Pons (tissue), 1 donor: Measurements from ENCODE around the gene INPP5D.

Source experiments
- DNase-seq: peaks from one replicate; pipeline ENCODE4 v3.0.0-alpha.2; 2016; ENCODE audit warnings: low spot score

INPP5D gene

DNA sequence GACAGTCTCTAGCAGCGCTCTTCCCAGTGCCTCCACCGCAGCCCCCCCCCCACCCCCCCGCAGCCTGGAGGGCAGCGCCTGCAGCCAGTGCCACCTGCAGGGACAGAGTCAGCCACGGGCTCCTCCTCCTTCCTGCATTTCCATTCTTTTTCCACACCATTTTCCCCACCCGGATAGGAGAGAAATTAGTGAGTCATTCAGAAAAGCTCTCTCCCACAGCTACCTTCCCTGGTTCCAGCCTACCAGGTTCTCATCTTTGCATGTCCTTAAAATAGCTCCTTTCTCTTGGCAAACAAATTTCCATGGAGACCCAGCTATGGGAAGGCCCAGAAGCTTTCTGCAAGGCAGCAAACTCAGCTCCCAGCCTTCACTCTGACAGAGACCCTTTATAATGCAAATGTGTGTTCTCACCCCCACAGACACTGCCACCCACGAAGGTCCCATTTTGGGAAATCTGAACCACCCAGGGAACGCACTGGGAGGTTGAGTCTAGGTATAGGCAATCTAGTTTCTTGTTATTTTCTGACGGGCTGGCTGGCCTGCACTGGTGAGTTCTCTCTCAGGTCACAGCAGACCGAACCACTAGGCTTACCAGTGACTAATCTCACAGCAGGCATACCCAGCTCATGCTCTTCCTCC is 149.5 kb downstream of the INPP5D start:
- DNase-seq, result no peak

DNA sequence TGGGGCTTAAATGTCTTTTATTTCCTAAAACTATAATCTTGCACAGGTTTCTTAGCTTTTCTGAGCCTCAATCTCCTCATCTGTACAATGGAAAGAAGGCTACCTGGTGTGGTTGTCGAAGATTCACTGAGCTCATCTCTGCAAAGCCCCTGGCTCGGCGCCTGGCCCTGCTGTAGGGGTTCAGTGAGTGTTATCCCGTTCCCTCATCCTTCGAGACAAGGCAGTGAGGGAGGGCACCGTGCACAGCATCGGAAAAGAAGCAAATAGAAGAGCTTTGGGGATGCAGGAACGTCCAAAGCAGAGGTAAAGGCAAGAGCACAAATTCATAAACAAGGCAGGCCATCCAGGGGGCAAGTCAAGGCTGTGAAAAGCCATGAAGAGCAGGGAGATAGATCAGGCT is 150.1 kb downstream of the INPP5D start:
- no peak for DNase-seq

DNA sequence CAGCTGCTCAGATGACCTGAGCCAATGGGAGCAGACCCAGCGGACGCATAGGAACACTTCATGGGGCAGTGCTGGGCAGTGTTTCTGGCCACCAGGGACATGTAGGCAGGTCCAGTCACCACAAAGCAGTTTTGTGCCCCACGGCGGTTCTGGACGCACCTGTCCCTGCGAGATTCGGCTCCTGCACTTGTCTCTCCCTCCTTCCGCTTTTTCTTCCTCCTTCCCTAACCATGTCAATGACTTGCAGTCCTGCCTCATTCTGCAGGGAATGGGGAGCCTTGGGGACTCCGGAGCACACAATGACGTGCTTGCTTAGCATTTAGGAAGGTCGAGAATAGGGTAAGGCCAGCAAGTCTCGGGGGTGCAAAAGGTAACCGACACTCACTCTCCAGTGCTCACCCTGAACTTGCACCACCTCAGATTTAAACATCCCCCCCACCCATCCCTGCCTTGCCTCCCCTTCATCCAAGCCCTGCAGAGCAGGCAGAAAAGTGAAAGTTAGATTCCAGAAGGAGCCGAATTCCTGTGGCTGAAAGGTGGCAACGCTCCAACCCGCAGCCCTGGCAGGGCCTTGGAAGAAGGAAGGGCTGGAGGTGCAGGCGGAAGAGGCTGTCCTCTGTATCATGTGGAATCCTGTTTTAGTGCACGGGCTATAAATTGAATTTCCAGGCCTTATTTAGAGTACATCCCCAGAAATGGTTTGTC is 150.9 kb downstream of the INPP5D start:
- DNase-seq, result no peak

DNA sequence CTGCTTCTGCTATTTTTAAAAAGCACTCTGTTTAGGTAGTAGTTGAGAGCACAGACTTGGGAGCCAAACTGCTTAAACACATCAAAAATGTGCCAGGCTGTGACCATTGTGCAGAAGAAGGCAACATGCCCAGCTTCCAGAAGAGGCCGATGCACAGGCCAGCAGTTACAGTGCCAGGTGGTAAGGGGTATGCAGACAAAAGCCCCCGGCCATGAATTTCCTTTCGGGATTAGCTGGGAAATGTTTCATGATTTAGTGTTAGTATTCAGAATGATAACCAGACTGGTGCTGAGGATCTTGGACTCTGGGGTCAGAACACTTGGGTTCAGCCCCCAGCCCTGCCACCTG is 151.4 kb downstream of the INPP5D start:
- no peak for DNase-seq

DNA sequence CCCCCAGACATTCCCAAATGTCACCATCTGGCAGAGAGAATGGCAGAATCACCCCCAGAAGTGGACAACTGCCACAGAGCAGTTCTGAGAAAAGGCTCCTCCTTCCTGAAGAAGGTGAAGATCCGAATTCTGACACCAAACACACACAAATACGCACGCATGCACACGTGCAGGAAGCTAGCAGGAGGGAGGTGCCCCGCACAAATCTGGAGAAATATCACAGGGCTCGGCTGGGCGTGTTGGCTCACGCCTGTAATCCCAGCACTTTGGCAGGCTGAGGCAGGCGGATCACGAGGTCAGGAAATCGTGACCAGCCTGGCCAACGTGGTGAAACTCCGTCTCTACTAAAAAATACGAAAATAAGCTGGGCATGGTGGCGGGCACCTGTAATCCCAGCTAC is 152.9 kb downstream of the INPP5D start:
- DNase-seq, result no peak

DNA sequence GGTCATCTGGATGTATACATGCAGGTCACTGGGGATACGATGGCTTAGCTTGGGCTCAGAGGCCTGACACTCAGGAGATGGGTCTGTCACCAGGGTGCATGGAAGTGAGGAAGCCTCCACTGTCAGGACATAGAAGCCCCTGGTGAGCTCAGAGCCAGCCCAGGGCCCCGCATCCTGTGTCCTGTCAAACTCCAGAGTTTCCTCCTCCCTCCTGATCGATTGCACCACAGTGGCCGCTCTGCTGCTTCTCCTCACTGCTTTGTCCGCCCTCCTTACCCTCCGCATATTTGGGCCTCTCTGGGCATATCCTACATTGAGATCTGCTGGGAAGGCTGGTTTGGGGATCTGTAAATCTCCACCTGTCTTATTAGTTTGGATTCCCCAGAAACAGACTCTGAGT is 153.8 kb downstream of the INPP5D start:
- no peak for DNase-seq

DNA sequence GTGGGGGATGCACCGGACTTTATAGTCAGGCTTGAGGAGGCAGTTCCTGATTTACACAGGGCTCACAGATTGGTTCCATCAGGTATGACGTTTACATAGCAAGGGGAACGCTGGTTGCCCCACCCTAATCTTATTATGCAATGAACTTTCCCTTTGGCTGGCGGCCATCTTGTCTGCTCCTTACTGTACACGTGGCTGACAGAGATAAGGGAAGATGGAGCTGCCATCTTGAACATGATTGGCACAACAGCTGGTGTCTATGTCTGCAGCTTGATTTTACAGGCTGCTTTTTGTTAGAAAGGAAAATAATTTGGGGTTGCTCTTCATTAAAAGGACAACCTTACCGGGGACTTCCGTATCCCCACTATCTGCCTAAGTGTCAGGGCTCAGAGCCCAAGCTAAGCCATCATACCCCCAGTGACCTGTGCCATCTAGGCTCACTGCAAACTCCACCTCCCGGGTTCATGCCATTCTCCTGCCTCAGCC is 157.8 kb downstream of the INPP5D start:
- DNase-seq, result no peak

DNA sequence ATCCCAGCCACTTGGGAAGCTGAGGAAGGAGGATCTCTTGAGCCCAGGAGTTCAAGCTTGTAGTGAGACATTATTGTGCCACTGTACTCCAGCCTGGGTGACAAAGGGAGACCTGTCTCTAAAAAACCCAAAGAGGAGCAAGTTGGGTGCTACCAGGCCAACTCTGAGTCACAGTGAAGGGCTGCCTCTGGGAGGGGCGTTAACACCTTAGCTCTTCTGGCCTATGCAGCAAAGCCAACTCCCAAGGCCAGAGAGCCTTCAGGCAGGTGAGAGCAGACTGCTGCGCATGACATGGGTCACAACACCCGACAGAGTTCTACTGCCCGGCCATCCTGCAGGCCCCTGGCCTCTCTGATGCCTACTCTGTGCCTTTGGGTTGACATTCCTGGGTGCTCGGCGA is 158.7 kb downstream of the INPP5D start:
- no peak for DNase-seq

DNA sequence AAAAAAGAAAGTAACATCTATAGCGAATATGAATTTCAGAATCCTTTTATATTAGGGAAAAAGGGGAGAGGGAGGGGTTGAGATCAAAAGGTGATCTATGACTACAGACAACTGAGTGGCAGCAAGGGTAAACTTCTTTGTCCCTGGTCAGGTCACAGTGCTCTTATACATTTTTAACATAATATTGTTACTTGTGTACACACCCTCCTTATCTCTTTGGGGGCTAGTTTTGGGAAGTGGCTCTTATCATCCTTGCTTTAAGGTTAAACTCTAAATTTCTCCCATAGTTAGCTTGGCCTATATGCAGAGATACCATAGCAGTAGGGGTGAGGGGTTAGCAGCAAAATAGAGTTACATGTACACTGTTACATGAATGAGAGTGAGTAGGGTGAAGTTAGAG is 159.7 kb downstream of the INPP5D start:
- no peak for DNase-seq

DNA sequence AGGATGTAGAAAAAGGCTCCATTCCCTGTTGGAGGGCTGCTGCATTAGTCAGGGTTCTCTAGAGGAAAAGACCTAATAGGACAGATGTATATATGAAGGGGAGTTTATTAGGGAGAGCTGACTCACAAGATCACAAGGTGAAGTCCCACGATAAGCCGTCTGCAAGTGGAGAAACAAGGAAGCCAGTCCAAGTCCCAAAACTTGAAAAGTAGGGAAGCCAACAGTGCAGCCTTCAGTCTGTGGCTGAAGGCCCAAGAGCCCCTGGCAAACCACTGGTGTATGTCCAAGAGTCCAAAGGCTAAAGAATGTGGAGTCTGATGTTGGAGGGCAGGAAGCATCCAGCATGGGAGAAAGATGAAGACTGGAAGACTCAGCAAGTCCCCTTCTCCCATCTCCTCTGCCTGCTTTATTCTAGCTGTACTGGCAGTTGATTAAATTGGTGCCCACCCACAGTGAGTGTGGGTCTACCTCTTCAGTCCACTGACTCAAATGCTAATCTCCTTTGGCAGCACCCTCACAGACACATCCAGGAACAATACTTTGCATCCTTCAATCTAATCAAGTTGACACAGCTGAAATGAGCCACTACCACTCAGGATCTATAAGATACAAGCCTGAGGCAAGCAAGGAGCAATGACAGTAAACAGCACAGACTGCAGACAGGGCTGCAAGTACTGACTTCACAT is 161.4 kb downstream of the INPP5D start:
- DNase-seq, result no peak

DNA sequence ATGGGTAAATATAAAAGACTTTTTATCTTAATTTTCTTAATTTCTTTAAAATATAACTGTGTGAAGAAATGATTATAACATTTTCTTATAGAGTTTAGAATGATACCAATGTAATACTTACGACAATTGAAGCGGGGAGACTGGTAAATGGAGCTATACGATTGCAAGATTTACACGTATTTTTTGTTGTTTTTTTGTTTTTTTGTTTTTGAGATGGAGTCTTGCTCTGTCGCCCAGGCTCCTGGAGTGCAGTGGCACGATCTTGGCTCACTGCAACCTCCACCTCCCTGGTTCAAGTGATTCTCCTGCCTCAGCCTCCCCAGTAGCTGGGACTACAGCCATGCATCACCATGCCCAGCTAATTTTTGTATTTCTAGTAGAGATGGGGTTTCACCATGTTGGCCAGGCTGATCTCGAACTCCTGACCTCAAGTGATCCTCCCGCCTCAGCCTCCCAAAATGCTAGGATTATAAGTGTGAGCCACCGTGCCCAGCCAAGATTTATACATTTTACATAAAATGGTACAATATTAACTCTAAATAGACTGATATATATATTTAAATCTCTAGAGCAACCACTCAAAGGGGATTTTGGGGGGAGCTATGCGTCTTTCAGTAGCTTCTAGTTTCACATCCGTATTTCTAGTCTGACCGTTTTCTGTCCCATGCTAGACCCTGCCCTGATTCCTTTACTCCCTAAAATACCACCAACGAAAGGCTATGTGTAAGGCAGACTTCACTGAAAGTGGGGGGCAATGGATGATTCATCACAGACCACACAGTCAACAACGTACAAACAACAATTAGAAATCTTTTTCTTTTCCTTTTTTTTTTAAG is 163.1 kb downstream of the INPP5D start:
- no peak for DNase-seq

DNA sequence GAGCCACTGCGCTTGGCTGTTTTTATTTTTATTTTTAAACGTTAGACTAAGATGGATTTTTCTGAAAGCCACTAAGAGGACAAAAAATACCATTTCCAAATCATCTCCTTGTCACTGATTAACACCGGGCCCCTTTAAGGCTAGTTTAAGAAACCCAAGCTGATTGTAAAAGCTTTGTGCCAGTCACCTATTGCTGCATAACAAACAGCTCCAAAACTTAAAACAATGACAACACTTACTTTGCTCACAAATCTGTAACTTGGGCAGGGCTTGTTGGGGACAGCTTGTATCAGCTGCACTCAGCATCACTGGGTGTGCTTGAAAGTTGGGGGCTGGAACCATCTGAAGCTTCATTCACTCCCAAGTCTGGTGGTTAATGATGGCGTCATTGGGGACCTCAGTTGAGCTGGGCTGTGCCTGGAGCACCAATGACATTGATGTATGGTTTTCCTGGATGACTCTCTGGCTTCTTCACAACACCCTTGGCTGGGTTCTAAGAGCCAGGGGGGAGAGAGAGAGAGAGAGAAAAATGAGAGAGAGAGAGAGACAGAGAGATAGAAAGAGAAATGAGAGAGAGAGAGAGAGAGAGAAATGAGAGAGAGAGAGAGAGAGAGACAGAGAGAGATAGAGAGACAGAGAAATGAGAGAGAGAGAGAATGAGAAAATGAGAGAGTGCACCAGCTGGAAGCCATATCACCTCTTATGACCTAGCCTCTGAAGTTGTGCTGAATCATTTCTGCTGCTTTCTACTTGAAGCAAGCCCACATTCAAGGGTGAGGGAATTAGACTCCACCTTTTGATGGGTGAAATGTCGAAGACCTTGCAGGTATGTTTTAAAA is 165.3 kb downstream of the INPP5D start:
- DNase-seq, result no peak

DNA sequence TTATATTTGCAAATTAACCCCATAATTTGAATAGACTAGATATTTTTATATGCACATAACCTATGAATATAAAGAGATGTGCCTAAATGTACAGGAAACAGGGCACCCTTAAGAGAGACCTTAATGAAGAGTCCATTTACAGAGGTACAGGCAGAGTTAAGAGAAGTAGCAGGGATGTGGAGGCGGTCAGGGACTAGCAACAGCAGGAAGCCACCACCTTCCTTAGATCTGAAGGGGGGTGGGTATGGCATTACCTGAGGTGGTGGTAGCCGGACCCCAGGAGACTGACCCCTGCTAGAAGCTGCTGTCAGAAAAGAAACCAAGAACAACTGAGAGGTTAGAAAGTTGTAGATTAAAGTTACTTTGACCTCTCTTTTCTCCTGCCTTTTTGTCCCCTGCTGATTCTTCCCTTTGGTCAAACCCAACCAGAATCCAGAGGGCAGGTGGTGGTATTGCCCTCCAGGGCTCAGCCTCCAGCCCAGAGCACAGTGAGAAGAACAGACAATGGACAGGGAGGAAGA is 166.4 kb downstream of the INPP5D start:
- DNase-seq, result no peak

DNA sequence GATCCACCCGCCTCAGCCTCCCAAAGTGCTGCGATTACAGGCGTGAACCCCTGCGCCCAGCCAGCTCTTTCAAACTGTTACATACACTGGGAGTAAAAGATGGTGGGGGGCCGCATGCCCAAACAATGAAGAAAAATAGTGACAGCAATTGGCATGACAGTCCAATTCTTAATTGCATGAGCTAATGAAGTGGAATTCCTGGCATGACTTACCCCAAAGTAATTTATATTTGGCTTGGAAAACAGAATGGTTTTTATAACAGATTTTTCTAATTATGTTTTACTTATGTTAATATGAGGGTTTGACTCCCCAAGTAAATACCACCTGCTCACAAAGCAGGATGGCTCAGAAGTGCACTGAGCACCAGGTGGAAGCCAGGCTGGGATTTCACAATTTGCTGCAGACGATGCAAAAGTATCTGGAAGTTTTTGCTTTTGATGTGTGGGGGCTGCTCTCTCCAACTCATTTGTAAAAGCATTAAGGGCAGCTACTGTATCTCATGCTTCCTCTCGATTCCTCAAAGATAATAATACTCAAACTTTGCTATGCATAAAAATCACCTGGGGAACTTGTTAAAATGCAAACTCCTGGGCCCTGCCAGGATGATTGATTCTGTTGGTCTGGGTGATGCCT is 167.3 kb downstream of the INPP5D start:
- no peak for DNase-seq

DNA sequence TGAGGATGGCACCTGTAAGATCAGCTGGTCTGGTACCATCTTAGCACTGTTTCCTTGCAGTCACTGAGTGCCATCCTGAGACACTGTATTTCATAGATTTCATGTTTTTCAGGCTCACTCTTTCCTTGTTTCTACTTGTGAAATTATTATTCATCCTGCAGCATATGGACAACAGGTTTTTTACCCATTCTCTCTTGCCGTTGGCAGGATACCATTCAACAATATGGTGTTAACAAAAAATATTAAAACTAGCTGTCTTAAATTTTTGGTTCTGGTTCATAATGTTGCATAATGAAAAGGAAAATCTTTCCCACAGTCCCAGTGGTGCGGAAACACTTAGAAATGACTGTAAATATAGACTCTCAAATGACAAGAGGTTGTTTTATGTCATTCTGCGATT is 168.2 kb downstream of the INPP5D start:
- no peak for DNase-seq

DNA sequence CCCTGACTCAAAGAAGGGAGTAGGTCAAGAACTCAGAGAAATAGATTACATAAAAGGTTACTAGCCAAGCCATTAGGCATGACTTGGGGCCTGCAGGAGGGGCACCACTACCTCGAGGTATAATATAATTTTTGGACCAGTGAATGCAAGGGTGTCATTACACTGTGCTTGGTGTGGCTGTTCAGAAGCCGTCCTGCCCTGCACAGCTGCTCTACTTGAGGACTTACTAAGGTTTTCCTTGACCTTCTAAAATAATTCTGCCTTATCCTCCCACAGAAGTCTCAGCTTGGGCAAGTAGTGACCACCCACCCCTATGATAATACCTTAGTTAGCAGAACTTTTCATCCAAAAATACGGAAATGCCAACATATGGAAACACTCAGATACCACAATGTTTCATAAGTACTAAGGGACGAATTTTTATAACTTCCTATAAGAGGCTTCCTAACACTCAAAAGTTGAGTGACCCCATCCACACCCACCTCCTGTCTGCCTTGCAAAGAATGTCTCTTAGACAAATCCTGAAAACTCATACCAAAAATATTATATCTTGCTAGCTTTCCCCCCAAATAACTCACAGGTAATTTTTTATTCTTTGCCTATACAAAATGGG is 173.6 kb downstream of the INPP5D start:
- DNase-seq, result no peak

DNA sequence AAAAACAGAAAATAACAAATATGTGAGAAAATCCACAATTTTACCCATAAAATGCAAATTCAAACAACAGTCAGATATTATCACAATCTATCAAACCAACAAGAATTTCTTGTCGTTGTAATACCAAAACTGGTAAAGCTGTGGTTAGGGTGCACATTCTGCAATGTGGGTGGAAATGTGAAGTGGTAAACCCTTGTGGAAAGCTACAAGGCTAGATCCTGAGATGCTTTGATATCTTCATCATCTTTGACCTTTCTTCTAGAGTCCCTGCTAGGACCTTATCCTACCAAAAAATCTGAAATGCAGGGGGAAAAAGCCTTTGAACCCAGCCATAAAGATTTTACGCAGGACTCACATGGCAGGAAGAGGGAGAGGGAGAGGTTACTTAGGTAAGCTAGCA is 174.1 kb downstream of the INPP5D start:
- no peak for DNase-seq

DNA sequence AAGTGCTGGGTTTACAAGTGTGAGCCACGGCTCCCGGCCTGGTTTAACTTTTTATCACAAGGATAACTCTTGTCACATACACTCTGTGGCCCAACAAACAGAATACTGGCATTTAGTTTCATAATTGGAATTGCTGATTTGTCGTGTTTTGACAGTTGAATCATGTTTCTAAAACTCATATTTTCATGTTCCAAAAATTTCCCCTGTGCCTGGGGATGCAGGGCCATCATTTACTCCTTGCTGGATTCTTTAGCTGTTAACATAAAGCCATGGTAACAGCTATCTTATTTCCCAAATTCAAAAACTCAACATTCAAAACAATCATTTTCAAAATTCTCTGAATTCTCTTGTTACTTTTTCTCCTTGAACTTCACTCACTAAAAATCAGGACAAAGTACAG is 174.9 kb downstream of the INPP5D start:
- DNase-seq, result no peak

DNA sequence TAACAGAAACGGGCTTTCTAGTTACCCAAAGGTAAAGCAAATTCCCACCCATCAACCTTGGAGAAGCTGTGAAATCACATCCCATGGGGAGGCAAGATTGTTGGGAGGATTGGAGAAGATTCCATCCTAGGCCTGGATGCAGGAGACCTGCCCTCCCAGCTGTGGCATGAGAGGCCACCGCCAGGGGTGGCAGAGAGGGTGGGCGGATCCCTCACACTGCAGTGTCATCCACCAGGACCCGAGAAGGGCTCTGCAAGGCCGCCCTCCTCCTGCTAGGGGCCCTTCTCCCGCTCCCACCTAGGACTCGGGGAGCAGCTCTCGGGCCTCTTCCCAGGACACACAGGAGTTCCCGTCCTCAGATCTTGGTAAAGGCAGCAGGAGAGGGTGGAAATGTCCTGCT is 175.8 kb downstream of the INPP5D start:
- DNase-seq, result no peak

DNA sequence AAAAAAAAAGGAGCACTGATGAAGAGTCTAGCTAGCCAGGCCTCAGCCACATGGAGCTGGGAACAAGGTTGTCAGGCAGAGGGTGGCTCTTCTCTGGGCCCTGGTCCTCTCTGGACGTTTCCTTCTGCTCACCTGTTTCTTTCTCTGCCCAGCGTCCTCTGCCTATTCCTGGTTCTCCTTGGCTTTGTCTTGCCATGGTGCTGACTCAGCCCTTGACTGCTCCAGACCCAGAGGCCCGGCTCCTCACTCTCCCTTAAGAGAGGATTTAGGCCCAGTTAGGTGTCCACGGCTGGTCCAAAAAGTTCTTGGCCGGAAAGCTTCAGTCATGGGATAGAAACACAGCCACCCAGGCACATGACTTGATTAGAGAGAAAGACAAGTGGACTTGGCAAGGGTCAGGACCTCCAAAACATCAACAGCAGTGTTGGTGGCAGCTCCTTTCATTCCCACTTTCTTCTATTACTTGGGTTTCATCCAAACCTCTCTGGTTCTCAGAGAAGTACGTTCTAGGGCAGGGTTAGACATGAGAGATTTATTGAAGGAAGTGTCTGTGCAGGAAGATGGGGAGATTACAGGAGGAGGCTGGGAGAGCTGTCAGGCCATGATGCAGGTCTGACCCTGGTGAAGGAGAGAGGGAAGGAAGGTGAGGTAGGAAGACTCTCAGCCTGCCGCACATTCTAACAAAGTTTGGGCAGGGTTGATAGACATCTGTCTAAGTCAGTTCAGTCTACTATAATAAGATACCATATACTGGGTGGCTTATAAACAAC is 176.9 kb downstream of the INPP5D start:
- no peak for DNase-seq
